ENCODE data around the gene GOLT1A. TPM values are rescaled to one million over a fixed set of nuclear protein-coding genes. Genes with fewer than 3 reads are reported as not detected.

GOLT1A gene
- total and polyA plus RNA-seq, 2 donors (not counting 1 experiment from before 2014, with no cell fraction given): 0.50 TPM; not detected in 1

DNA sequence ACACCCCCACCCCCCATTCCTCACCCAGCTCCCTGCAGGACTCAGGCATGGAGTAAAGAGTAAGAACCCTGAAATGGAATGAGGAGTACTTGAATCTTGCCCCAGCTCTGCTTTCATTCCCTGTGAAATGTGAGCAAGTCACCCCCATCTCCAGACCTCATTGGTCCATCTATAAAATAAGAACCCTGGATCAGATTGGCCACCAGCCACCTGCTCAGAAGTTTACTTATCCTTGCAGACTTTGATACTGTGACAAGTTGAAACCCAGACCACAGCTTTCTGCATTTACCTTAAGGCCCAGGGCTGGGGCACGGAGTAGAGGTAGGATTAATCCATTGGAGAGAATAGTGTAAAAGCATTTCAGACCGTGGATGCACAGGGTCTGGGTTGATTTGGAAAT, 19.7 kb downstream of the GOLT1A start:
- Histone ChIP-seq H3K4me1 (ENCODE audit: control insufficient read depth, extremely low read depth, insufficient read depth, low read length) (peaks cover 3% of the 10 kb centered on the region), H3K27ac (ENCODE audit: insufficient read depth, low read length) (no peak overlapping the region), H3K27me3 (ENCODE audit: control insufficient read depth, insufficient read depth, low read length) (peaks cover 17% of the 10 kb centered on the region), H3K79me2 (ENCODE audit: control insufficient read depth, insufficient read depth, low read length) (no peaks in the 10 kb centered on the region), H3K4me2 (ENCODE audit: extremely low read depth, insufficient read depth, low read length) (no peak overlapping the region), H2AFZ (ENCODE audit: low read length) (no peak overlapping the region), H3K4me3 (replicated peaks in 1 of 4; ENCODE audit: control extremely low read depth in 1 of 4, insufficient read depth in 1 of 4, low read depth in 3 of 4, low read length in 4 of 4) (no peak overlapping the region), H3K36me3 (ENCODE audit: control insufficient read depth, insufficient read depth, low read length) (no peaks in the 10 kb centered on the region), H4K20me1 (ENCODE audit: control insufficient read depth, extremely low read depth, insufficient read depth, low read length) (no peaks in the 10 kb centered on the region), H3K9me3 (ENCODE audit: control insufficient read depth, insufficient read depth, low read depth, low read length) (no peaks in the 10 kb centered on the region), H3K9ac (ENCODE audit: insufficient read depth, low read length) (no peak overlapping the region)
- no peak for DNase-seq (ENCODE audit: low read depth in 2 of 2)
- TF ChIP-seq, protein P1, sequence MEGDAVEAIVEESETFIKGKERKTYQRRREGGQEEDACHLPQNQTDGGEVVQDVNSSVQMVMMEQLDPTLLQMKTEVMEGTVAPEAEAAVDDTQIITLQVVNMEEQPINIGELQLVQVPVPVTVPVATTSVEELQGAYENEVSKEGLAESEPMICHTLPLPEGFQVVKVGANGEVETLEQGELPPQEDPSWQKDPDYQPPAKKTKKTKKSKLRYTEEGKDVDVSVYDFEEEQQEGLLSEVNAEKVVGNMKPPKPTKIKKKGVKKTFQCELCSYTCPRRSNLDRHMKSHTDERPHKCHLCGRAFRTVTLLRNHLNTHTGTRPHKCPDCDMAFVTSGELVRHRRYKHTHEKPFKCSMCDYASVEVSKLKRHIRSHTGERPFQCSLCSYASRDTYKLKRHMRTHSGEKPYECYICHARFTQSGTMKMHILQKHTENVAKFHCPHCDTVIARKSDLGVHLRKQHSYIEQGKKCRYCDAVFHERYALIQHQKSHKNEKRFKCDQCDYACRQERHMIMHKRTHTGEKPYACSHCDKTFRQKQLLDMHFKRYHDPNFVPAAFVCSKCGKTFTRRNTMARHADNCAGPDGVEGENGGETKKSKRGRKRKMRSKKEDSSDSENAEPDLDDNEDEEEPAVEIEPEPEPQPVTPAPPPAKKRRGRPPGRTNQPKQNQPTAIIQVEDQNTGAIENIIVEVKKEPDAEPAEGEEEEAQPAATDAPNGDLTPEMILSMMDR (conservative IDR thresholded peaks at IDR 0.05 in 1 of 2, IDR thresholded peaks at IDR 0.05 in 1 of 2; ENCODE audit: low read depth in 1 of 2, low read length in 2 of 2): no peak
- TF ChIP-seq EZH2 (IDR thresholded peaks at IDR 0.05; ENCODE audit: low read length, missing control alignments): no peak

DNA sequence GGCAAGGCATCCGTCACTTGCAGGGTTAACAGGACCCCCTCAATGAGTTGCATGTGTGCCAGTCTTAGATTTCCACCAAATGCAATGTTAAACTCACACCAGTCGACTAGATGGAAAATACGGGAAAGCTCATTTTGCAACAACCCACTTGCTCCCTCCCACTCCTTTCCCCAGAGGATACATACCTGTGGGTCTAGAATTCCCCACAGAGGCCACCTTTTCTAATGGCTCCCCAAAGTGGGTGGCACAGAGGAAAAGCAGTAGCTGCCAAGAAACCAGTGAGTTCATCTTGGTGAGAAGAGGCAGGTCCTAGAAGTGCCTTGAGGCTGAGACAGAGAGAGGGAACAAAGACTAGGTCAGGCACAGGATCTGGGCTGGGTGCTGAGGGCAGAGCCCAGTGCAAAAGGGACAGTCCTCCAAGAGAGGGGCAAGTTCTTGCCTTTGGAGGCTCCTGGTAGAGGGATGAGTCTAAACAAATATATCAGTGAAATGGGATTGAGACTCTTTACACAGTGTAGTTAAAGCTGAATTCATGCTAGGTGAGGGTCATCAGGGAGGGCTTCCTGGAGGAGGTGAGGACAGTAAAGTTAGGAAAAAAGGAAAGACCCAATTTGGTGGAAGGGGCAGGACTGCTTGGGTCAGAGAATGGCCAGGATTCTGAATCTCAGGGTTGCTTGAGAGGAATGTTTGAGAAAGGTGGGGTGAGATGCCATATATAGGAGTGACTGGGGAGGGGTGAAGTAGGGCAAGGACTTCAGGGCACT, 21.0 kb downstream of the GOLT1A start:
- Histone ChIP-seq H3K27ac (ENCODE audit: insufficient read depth, low read length) (no peak overlapping the region), H4K20me1 (ENCODE audit: control insufficient read depth, extremely low read depth, insufficient read depth, low read length) (no peaks in the 10 kb centered on the region), H3K4me1 (ENCODE audit: control insufficient read depth, extremely low read depth, insufficient read depth, low read length) (no peaks in the 10 kb centered on the region), H3K9me3 (ENCODE audit: control insufficient read depth, insufficient read depth, low read depth, low read length) (no peaks in the 10 kb centered on the region), H3K4me2 (ENCODE audit: extremely low read depth, insufficient read depth, low read length) (no peak overlapping the region), H3K36me3 (ENCODE audit: control insufficient read depth, insufficient read depth, low read length) (no peaks in the 10 kb centered on the region), H3K79me2 (ENCODE audit: control insufficient read depth, insufficient read depth, low read length) (no peaks in the 10 kb centered on the region), H2AFZ (ENCODE audit: low read length) (no peak overlapping the region), H3K4me3 (replicated peaks in 1 of 4; ENCODE audit: control extremely low read depth in 1 of 4, insufficient read depth in 1 of 4, low read depth in 3 of 4, low read length in 4 of 4) (no peak overlapping the region), H3K9ac (ENCODE audit: insufficient read depth, low read length) (no peak overlapping the region), H3K27me3 (ENCODE audit: control insufficient read depth, insufficient read depth, low read length) (peaks cover 27% of the 10 kb centered on the region)
- peak in 1 of 2 donors; percentile 56 for DNase-seq (ENCODE audit: low read depth in 2 of 2)
- TF ChIP-seq, protein P1 (conservative IDR thresholded peaks at IDR 0.05 in 1 of 2, IDR thresholded peaks at IDR 0.05 in 1 of 2; ENCODE audit: low read depth in 1 of 2, low read length in 2 of 2): no peak
- no peak for TF ChIP-seq EZH2 (IDR thresholded peaks at IDR 0.05; ENCODE audit: low read length, missing control alignments)

DNA sequence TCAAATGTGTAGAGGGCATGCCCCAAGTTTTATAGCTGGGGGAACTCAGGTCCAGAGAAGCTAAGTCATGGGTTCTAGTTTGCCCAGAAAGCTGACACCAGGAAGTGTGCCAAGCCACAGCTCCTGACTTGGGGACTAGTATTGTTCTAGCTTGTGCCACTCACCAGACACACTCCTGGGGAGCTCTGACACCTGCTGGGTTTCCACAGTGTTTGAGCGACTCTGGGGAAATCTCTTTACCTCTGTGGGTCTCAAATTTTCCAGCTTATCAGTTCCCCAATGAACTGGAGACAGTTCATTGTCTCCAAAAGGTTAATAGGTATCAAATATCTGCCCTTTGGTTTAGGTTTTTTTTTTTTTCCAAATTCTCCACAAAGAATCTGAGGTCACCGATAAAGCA, 21.7 kb downstream of the GOLT1A start:
- Histone ChIP-seq H4K20me1 (ENCODE audit: control insufficient read depth, extremely low read depth, insufficient read depth, low read length) (no peaks in the 10 kb centered on the region), H3K4me2 (ENCODE audit: extremely low read depth, insufficient read depth, low read length) (no peak overlapping the region), H2AFZ (ENCODE audit: low read length) (no peak overlapping the region), H3K27ac (ENCODE audit: insufficient read depth, low read length) (no peak overlapping the region), H3K4me3 (replicated peaks in 1 of 4; ENCODE audit: control extremely low read depth in 1 of 4, insufficient read depth in 1 of 4, low read depth in 3 of 4, low read length in 4 of 4) (no peak overlapping the region), H3K36me3 (ENCODE audit: control insufficient read depth, insufficient read depth, low read length) (no peaks in the 10 kb centered on the region), H3K9ac (ENCODE audit: insufficient read depth, low read length) (no peak overlapping the region), H3K79me2 (ENCODE audit: control insufficient read depth, insufficient read depth, low read length) (no peaks in the 10 kb centered on the region), H3K9me3 (ENCODE audit: control insufficient read depth, insufficient read depth, low read depth, low read length) (no peaks in the 10 kb centered on the region), H3K27me3 (ENCODE audit: control insufficient read depth, insufficient read depth, low read length) (peaks cover 32% of the 10 kb centered on the region), H3K4me1 (ENCODE audit: control insufficient read depth, extremely low read depth, insufficient read depth, low read length) (no peaks in the 10 kb centered on the region)
- TF ChIP-seq, protein P1 (conservative IDR thresholded peaks at IDR 0.05 in 1 of 2, IDR thresholded peaks at IDR 0.05 in 1 of 2; ENCODE audit: low read depth in 1 of 2, low read length in 2 of 2): no peak
- TF ChIP-seq EZH2 (IDR thresholded peaks at IDR 0.05; ENCODE audit: low read length, missing control alignments): no peak
- no peak for DNase-seq (ENCODE audit: low read depth in 2 of 2)
